ENCODE measurements around the gene CREG1. TPM values are rescaled to one million over a fixed set of nuclear protein-coding genes. Genes with fewer than 3 reads are reported as not detected.

CREG1 gene
- total RNA-seq, 1 donor, result 34.1 TPM

- no peak for TF ChIP-seq CTCF (IDR thresholded peaks at IDR 0.05; ENCODE audit: insufficient read depth, low read depth, low read length)
- DNase-seq (ENCODE audit: low read depth), result no peak
- H3K4me3 ChIP-seq (ENCODE audit: low read depth, low read length), result peak overlapping the region; percentile 67
Measured at GRCh38 chr1:167554028-167554779, 642 bp upstream of the CREG1 start.

GRCh38 chr1:167551362-167551761 is 2.2 kb downstream of the CREG1 start:
- no peak for DNase-seq (ENCODE audit: low read depth)
- no peak for TF ChIP-seq CTCF (IDR thresholded peaks at IDR 0.05; ENCODE audit: insufficient read depth, low read depth, low read length)
- no peak overlapping the region for H3K4me3 ChIP-seq (ENCODE audit: low read depth, low read length)

GRCh38 chr1:167548059-167548932 is 5.3 kb downstream of the CREG1 start:
- TF ChIP-seq CTCF (IDR thresholded peaks at IDR 0.05; ENCODE audit: insufficient read depth, low read depth, low read length), result no peak
- no peak overlapping the region for H3K4me3 ChIP-seq (ENCODE audit: low read depth, low read length)
- DNase-seq (ENCODE audit: low read depth), result peak; percentile 82

- H3K4me3 ChIP-seq (ENCODE audit: low read depth, low read length), result no peak overlapping the region
- TF ChIP-seq CTCF (IDR thresholded peaks at IDR 0.05; ENCODE audit: insufficient read depth, low read depth, low read length), result no peak
- DNase-seq (ENCODE audit: low read depth), result no peak
Measured at GRCh38 chr1:167546935-167547334, 6.6 kb downstream of the CREG1 start.

- no peak overlapping the region for H3K4me3 ChIP-seq (ENCODE audit: low read depth, low read length)
- no peak for TF ChIP-seq CTCF (IDR thresholded peaks at IDR 0.05; ENCODE audit: insufficient read depth, low read depth, low read length)
- DNase-seq (ENCODE audit: low read depth), result no peak
Measured at GRCh38 chr1:167545349-167545748, 8.2 kb downstream of the CREG1 start.

- no peak overlapping the region for H3K4me3 ChIP-seq (ENCODE audit: low read depth, low read length)
- DNase-seq (ENCODE audit: low read depth), result no peak
- TF ChIP-seq CTCF (IDR thresholded peaks at IDR 0.05; ENCODE audit: insufficient read depth, low read depth, low read length), result no peak
Measured at GRCh38 chr1:167544447-167545093, 9.0 kb downstream of the CREG1 start.
